GM12878 (cell line): ENCODE results near the gene PRKRA. TPM values are rescaled to one million over a fixed set of nuclear protein-coding genes. Genes with fewer than 3 reads are reported as not detected.

Experiments used
- ATAC-seq: fragments of 200-7000 bp; cut with Tn5 transposase; 3 replicates; pipeline ENCODE4 v1.9.1; 2020; ENCODE audit warnings: mild to moderate bottlenecking, moderate library complexity
- BruUV-seq: library from RNA; stranded (reverse); fragments of 400-500 nt; replicated peaks from 2 replicates; lab custom pipeline; 2021; lab: Mats Ljungman, UMichigan
- CTCF ChIA-PET: fragments of 300-600 bp; sonication (Branson Sonifier 250); formaldehyde crosslinking; extraction: SDS; loops from one replicate; lab custom pipeline; 2021; ENCODE audit warnings: inconsistent platforms; lab: Yijun Ruan, JAX
- POLR2A ChIA-PET: fragments of 350-600 bp; formaldehyde crosslinking; extraction: SDS; loops from one replicate; lab custom pipeline; 2021; ENCODE audit warnings: inconsistent platforms; lab: Charles Lee
- RAD21 ChIA-PET: fragments of 300-600 bp; sonication (Branson Sonifier 250); formaldehyde crosslinking; loops from one replicate; lab custom pipeline; 2023; ENCODE audit warnings: antibody characterized with exemption; ENCODE audit not compliant: unreplicated experiment; lab: Charles Lee
- SMC1A ChIA-PET: fragments of 300-600 bp; sonication (Branson Sonifier 250); formaldehyde crosslinking; loops from one replicate; lab custom pipeline; 2023; ENCODE audit not compliant: unreplicated experiment, uncharacterized antibody; lab: Charles Lee
- DNase-seq: peaks from one replicate; pipeline ENCODE4 v3.0.0-alpha.2; 2011; ENCODE audit warnings: low read depth, low spot score
- FAIRE-seq: peaks from 3 replicates; lab custom pipeline; 2011; peaks lifted over from hg19 to GRCh38; lab: Jason Lieb, UNC
- H2AFZ ChIP-seq: 2 replicates; pipeline ENCODE4 v1.6.0; 2011; ENCODE audit warnings: low read depth, low read length, control low read depth; ENCODE audit not compliant: control insufficient read depth
- H3K27ac ChIP-seq: 2 replicates; pipeline ENCODE4 v1.5.1; 2011; ENCODE audit warnings: control low read depth; ENCODE audit not compliant: control insufficient read depth, insufficient read depth
- H3K27me3 ChIP-seq, 2 experiments: replicated peaks in 1 of 2; 2 replicates each; pipeline versions ENCODE4 v1.6.0 to v1.6.1; 2011; ENCODE audit warnings: low read length in 1 of 2; ENCODE audit not compliant: control insufficient read depth in 2 of 2, insufficient read depth in 2 of 2
- H3K36me3 ChIP-seq, 2 experiments: 2 replicates each; pipeline ENCODE4 v1.5.1; 2011; ENCODE audit warnings: low read length in 1 of 2; ENCODE audit not compliant: control insufficient read depth in 2 of 2, insufficient read depth in 2 of 2
- H3K4me1 ChIP-seq: 2 replicates; pipeline ENCODE4 v1.6.1; 2011; ENCODE audit warnings: mild to moderate bottlenecking, low read length, moderate library complexity, mixed read lengths; ENCODE audit not compliant: control insufficient read depth, insufficient read depth
- H3K4me2 ChIP-seq: 2 replicates; pipeline ENCODE4 v1.6.0; 2011; ENCODE audit warnings: control low read depth; ENCODE audit not compliant: control insufficient read depth, insufficient read depth
- H3K4me3 ChIP-seq: fragments of 200-600 bp; sonication (generic); 2 replicates; pipeline ENCODE4 v1.5.1; 2016
- H3K79me2 ChIP-seq: 2 replicates; pipeline ENCODE4 v1.6.0; 2011; ENCODE audit warnings: low read length; ENCODE audit not compliant: control insufficient read depth, insufficient read depth
- H3K9ac ChIP-seq: 2 replicates; pipeline ENCODE4 v1.8.0; 2011; ENCODE audit warnings: low read length, control low read depth, mixed read lengths; ENCODE audit not compliant: control insufficient read depth, insufficient read depth
- H3K9me3 ChIP-seq: replicated peaks from 3 replicates; pipeline ENCODE4 v1.5.1; 2011; ENCODE audit warnings: mild to moderate bottlenecking, low read length; ENCODE audit not compliant: control insufficient read depth, insufficient read depth
- H4K20me1 ChIP-seq: 2 replicates; pipeline ENCODE4 v1.6.0; 2011; ENCODE audit not compliant: control insufficient read depth, insufficient read depth
- CBX3 ChIP-seq: fragments of 200-600 bp; sonication (generic); IDR thresholded peaks from 2 replicates; pipeline ENCODE4 v1.6.1; 2016; ENCODE audit warnings: low read depth, borderline replicate concordance
- CREB1 ChIP-seq: IDR thresholded peaks from 2 replicates; pipeline ENCODE4 v1.6.1; 2012; ENCODE audit warnings: low read depth, mild to moderate bottlenecking, inconsistent platforms
- PAX5 ChIP-seq: IDR thresholded peaks from 2 replicates; pipeline ENCODE4 v1.6.1; 2011; ENCODE audit warnings: low read depth, low read length, borderline replicate concordance
- TBL1XR1 ChIP-seq: IDR thresholded peaks from 2 replicates; pipeline ENCODE4 v1.6.1; 2012; ENCODE audit warnings: low read depth, low read length, improper control_type of control experiment
- YBX1 ChIP-seq: fragments of 450-650 bp; IDR thresholded peaks from 2 replicates; pipeline ENCODE4 v1.6.1; 2016; ENCODE audit warnings: antibody characterized with exemption
- ZBED1 ChIP-seq: IDR thresholded peaks from 2 replicates; pipeline ENCODE4 v1.6.1; 2016; ENCODE audit warnings: borderline replicate concordance
- ZNF384 ChIP-seq: IDR thresholded peaks from 2 replicates; pipeline ENCODE4 v1.6.1; 2012; ENCODE audit warnings: low read depth, mild to moderate bottlenecking, low read length, improper control_type of control experiment, borderline replicate concordance
- WGBS: methylation state at CpG from one replicate; pipeline ENCODE4 v1.1.6; 2016; ENCODE audit warnings: low lambda C conversion rate; ENCODE audit not compliant: insufficient replicate concordance, insufficient coverage; ENCODE audit errors: missing lambda C conversion rate; 5-methylcytosine and 5-hydroxymethylcytosine counted together
- in situ Hi-C: fragments of 300-500 bp; cut with MboI; formaldehyde crosslinking; loops from 9 replicates; pipeline ENCODE4 v1.14.3; 2018; ENCODE audit warnings: mixed read lengths
- intact Hi-C: fragments of 100-400 bp; cut with micrococcal nuclease; formaldehyde crosslinking; loops from one replicate; pipeline ENCODE4 v1.14.2; 2022; ENCODE audit not compliant: unreplicated experiment
- polyA plus RNA-seq, 11 experiments: library from polyadenylated mRNA; depleted of rRNA in 4 of 11; unstranded in 6 of 11; stranded (reverse) in 5 of 11; fragments of >200 nt; fragmentation: Nextera tagmentation in 4 of 11; fragmentation: Illumina TruSeq in 1 of 11; extraction: Ambion mirVana in 4 of 11; extraction: Trizol in 1 of 11; gene quantifications; 1 replicate in 1 of 11; 2 replicates in 10 of 11; pipeline versions ENCODE4 v1.2.1 to v1.2.3, GENCODE V29; 2011 to 2016; ENCODE audit warnings: inconsistent platforms in 2 of 11, missing spikeins in 2 of 11, low read depth in 1 of 11
- total RNA-seq, 4 experiments: library from RNA; depleted of rRNA in 3 of 4; stranded (reverse); fragments of >200 nt in 3 of 4; fragmentation: Illumina TruSeq in 1 of 4; extraction: Trizol in 1 of 4; gene quantifications; 2 replicates each; pipeline versions ENCODE4 v1.2.1 to v1.2.3, GENCODE V29; 2013 to 2021
- TF ChIP-seq, protein P1 (sequence below): IDR thresholded peaks from 2 replicates; pipeline ENCODE4 v1.6.1; 2012; ENCODE audit warnings: low read length, inconsistent platforms
- TF ChIP-seq, protein P2 (sequence below): IDR thresholded peaks from 2 replicates; pipeline ENCODE4 v1.6.1; 2011; ENCODE audit warnings: mild to moderate bottlenecking, low read depth, low read length, moderate library complexity; ENCODE audit not compliant: insufficient replicate concordance

Gene PRKRA
- total and polyA plus RNA-seq, 10 of the 15 experiments (the other 5 are each of a cell fraction or from before 2014, with no cell fraction given) = 19.1 to 75.6 (median 51.7) TPM

DNA sequence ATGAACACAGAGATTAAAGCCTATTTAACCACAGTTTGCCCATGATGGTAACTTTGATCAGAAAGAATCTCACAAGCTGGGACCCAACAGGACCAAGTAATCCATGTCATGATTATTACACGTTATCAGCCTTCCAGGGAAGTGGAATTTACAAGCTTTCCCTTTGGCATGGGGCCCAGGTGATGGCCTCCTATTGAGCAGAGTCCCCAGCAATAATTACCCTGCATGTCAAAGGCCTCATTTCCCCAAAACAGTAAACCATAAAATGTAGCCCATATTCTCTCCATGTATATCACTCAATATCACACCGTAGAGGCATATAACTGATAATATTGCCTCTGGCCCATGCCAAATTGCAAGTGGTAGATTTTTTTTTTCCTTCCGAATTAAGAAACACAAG is 38.9 kb downstream of the PRKRA start:
- FAIRE-seq (no peak), DNase-seq (no peak), ATAC-seq (no peak)
- intact Hi-C loops (no loop called here), in situ Hi-C loops (no loop called here)
- Histone ChIP-seq H3K9me3 (no peaks in the 10 kb centered on the region), H4K20me1 (no peaks in the 10 kb centered on the region), H3K4me3 (no peak overlapping the region), H3K4me1 (no peaks in the 10 kb centered on the region; the same call in 1 of the 2 replicates), H3K36me3 (no peaks in the 10 kb centered on the region; a peak in 1 of 4 replicates), H3K27ac (no peak overlapping the region), H3K79me2 (peaks cover 20% of the 10 kb centered on the region), H3K4me2 (no peak overlapping the region), H3K27me3 (no peaks in the 10 kb centered on the region), H2AFZ (no peak overlapping the region), H3K9ac (no peak overlapping the region)
- 83% methylated on average over 3 of the region's 3 CpGs for WGBS
- CTCF ChIA-PET = interaction anchor here (12.4 kb wide), 1 partner anchor 13 kb away, joined by 702 read pairs; no protein-coding TSS in a partner anchor
- RAD21 ChIA-PET = interaction anchor here (0.8 to 6.5 kb wide), 3 partner anchors 15 to 118 kb away, joined by 3 to 107 read pairs (median 4); no protein-coding TSS in a partner anchor
- POLR2A ChIA-PET = interaction anchor here (2.1 kb wide), 1 partner anchor 13 kb away, joined by 8 read pairs; no protein-coding TSS in a partner anchor
- SMC1A ChIA-PET = interaction anchor here (0.6 to 10.6 kb wide), 2 partner anchors 14 to 632 kb away, joined by 3 to 454 read pairs; no protein-coding TSS in a partner anchor
- no TSS peak for BruUV-seq
- TF ChIP-seq, protein P1, sequence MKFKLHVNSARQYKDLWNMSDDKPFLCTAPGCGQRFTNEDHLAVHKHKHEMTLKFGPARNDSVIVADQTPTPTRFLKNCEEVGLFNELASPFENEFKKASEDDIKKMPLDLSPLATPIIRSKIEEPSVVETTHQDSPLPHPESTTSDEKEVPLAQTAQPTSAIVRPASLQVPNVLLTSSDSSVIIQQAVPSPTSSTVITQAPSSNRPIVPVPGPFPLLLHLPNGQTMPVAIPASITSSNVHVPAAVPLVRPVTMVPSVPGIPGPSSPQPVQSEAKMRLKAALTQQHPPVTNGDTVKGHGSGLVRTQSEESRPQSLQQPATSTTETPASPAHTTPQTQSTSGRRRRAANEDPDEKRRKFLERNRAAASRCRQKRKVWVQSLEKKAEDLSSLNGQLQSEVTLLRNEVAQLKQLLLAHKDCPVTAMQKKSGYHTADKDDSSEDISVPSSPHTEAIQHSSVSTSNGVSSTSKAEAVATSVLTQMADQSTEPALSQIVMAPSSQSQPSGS = no peak
- no peak for TF ChIP-seq PAX5
- TF ChIP-seq YBX1 = no peak
- no peak for TF ChIP-seq CBX3
- TF ChIP-seq TBL1XR1 = no peak
- no peak for TF ChIP-seq CREB1
- no peak for TF ChIP-seq ZNF384
- TF ChIP-seq ZBED1 = no peak
- TF ChIP-seq, protein P2, sequence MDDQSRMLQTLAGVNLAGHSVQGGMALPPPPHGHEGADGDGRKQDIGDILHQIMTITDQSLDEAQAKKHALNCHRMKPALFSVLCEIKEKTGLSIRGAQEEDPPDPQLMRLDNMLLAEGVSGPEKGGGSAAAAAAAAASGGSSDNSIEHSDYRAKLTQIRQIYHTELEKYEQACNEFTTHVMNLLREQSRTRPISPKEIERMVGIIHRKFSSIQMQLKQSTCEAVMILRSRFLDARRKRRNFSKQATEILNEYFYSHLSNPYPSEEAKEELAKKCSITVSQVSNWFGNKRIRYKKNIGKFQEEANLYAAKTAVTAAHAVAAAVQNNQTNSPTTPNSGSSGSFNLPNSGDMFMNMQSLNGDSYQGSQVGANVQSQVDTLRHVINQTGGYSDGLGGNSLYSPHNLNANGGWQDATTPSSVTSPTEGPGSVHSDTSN = no peak
